Measurements from ENCODE around the gene CARF.
"Not testable (repeated sequence)": the region's sequence is repeated elsewhere in the genome, so short reads cannot be mapped to it uniquely, and the experiment has no call there.

The CARF gene, protein sequence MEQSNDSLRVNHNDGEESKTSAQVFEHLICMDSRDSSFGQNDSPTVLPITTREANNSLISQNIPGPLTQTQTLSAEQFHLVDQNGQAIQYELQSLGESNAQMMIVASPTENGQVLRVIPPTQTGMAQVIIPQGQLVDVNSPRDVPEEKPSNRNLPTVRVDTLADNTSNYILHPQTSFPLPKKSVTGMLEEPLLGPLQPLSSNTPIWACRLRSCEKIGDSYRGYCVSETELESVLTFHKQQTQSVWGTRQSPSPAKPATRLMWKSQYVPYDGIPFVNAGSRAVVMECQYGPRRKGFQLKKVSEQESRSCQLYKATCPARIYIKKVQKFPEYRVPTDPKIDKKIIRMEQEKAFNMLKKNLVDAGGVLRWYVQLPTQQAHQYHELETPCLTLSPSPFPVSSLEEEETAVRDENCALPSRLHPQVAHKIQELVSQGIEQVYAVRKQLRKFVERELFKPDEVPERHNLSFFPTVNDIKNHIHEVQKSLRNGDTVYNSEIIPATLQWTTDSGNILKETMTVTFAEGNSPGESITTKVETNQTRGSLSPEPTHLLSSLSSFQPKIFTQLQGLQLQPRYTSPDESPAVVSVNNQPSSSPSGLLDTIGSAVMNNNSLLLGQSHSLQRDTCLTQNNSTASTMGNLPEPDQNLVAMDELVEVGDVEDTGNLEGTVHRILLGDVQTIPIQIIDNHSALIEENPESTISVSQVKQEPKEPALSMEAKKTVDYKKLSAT

GRCh38 chr2:202911512-202912341, at the start of gene CARF, which contains the start of gene WDR12:
Gene CARF (plus strand): TSS chr2:202912275. CDS start chr2:202941903, 29,628 bp downstream.
Gene WDR12 (minus strand): TSS chr2:202911673. CDS start chr2:202911476, 197 bp downstream.
- in situ Hi-C loops (cut with MboI; ENCODE audit: low sequenced_read_pairs), result no loop called here

GRCh38 chr2:202870431-202871299, 41.4 kb upstream of the CARF start:
- in situ Hi-C loops (cut with MboI; ENCODE audit: low sequenced_read_pairs), result no loop called here

DNA sequence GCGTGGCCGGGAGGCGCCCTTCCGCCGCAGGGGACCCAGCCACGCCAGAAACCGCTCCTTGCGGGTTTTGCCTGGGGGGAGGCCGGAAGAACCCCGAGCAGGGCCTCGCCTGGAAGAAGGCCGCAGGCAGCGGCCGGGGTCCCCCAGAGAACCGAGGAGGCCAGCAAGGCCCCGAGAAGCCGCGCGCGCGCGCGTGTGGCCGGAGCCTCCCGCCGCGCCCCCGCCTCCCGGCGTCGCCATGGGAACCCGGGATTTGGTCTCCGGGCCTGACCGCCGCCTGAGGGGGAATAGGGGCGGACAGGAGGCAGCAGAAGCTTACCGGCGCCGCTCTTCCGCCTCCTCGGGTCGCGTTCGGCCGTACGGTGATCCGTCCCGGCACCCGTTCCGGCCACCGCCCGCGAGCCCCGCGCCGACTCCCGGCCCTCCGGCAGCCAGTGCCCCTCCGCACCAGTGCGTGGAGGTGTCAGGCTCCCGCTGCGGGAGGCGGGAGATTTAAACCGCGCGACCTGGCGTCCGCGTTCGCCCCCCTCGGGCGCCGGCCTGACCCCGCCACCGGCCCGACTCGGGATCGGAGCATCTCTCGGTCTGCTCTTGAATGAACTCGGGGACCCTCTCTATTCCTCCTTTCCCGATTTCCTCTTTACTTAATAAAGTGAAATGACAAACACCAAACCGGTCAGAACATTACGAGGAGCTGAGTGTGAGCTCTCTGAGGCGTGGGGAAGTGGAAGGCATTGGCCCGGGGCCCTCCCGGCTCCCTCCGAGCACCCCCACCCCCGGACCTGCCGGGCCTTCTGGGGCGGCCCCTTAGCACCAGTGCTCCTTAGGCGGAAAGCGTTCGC, 40.6 kb upstream of the CARF start, which contains the start of gene ICA1L:
TSS of gene ICA1L (minus strand) at position 467 of the 842 bp plus-strand sequence. CDS start 42,757 bp downstream, outside the sequence.
- in situ Hi-C loops (cut with MboI; ENCODE audit: low sequenced_read_pairs), result no loop called here

DNA sequence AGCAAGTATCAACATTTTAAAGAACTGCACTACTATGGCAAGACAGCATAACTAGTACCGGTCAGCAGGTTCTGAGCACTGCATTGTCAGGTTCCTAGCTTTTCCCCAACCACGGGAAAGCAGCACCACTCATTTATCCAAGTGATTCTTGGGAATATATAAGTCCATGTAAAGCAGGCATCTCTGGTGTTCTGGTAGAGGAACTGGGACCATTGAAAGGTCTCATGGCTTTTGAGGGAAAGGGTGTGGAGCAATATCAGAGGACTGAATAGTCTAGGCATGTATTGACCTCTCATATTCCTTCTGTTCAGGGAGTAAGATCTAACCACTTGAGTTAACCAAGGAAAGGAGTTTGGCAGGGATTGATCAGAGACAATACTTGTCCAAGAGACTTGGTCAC, 34.4 kb upstream of the CARF start:
- in situ Hi-C loops (cut with MboI; ENCODE audit: low sequenced_read_pairs), result no loop called here

DNA sequence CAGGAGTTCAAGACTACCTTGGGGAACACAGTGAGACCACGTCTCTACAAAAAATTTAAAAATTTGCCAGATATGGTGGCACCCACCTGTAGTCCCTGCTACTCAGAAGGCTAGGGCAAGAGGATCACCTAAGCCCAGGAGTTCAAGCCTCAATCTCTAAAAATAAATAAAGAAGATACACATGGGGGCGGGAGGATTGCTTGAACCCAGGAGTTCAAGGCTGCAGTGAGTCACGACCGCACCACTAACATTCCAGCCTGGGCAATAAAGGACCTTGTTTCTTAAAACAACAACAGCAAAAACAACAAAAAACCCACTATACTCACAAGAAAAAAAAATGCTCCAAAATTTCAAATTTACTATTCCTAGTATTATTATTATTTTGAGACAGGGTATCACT, 30.5 kb upstream of the CARF start:
- in situ Hi-C loops (cut with MboI; ENCODE audit: low sequenced_read_pairs), result no loop called here

GRCh38 chr2:202883987-202884675, 27.9 kb upstream of the CARF start:
- in situ Hi-C loops (cut with MboI; ENCODE audit: low sequenced_read_pairs), result no loop called here

DNA sequence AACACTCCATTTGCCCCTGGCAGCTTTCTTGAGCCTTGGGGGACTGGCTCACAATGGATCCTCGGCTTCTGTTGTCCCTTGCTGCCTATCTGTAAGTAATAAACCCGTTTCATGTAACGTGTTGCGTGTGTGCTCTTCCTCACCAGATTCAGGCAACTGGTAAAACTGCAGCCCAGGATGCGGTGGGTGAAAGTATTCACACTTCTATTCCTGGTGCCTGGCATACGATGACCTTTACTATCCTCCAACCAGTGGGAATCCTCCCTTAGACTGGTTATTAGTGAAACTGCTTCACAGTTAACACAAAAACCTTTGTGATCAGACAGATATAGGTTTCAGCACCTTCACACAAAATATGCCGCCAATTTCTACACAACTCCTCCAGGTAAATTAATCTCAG, 26.9 kb upstream of the CARF start:
- in situ Hi-C loops (cut with MboI; ENCODE audit: low sequenced_read_pairs), result no loop called here

GRCh38 chr2:202905507-202905906, 6.6 kb upstream of the CARF start:
- in situ Hi-C loops (cut with MboI; ENCODE audit: low sequenced_read_pairs), result not testable (repeated sequence)

DNA sequence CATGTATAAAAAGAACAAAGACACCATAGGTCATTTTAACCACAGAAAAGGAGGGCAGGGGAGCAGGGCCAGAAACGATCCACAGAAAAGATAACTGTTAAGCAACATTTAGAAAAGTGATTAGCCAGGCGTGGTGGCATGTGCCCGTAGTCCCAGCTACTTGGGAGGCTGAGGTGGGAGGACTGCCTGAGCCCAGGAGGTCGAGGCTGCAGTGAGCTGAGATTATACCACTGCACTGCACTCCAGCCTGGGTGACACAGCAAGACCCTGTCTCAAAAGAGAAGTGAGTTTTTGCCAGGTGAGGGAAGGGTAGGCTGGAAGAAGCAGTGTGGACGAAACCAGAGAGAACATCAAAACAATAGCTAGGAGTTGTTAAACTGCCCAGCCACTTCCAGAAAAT, 3.9 kb upstream of the CARF start:
- in situ Hi-C loops (cut with MboI; ENCODE audit: low sequenced_read_pairs), result no loop called here

DNA sequence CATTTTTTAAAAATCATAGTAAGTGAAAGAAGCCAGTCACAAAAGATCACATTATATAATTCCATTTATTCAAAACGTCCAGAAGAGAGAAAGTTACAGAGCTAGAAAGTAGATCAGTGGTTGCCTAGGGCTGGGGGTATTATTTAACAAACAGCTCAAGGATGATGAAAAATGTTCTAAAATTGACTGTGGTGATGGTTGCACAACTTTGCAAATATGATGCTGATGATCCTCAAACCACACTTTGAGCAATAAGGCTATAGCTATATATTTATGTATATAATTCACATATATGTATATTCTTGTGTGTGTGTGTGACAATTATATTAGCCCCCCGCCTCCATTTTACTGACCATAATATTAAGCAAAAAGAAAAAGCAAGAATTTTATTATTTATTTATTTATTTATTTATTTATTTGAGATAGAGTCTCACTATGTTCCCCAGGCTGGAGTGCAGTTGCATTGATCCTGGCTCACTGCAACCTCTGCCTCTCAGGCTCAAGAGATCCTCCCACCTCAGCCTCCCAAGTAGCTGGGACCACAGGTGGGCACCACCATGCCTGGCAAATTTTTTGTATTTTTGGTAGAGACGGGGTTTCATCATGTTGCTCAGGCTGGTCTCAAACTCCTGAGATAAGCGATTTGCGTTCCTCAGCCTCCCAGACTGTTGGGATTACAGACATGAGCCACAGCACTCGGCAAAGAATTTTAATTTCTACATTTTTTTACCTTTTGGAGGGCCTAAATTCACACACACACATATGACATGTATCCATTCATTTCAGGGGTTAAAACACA, 2.5 kb upstream of the CARF start:
- in situ Hi-C loops (cut with MboI; ENCODE audit: low sequenced_read_pairs), result no loop called here

- in situ Hi-C loops (cut with MboI; ENCODE audit: low sequenced_read_pairs), result not testable (repeated sequence)
Measured at GRCh38 chr2:202910250-202910649, 1.8 kb upstream of the CARF start.

DNA sequence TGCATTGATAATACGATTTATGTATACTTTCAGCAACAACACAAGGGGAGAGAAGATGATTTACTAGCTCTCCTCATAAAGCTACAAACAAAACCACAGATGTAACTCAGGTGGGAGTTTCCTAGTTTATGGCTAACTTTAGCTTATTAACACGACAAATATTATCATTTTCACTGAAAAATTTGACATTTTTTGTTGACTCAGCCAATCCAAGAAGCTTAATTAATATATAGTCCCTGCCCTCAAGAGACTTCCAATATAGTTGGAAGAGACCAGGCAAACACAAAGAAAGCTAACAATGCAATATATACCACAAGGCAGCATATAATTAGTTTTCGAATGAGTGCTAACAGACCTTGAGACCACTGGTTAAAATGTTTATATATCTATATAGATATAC, 1.4 kb upstream of the CARF start:
- in situ Hi-C loops (cut with MboI; ENCODE audit: low sequenced_read_pairs), result no loop called here

GRCh38 chr2:202911203-202911511, 918 bp upstream of the CARF start:
- in situ Hi-C loops (cut with MboI; ENCODE audit: low sequenced_read_pairs), result no loop called here

- in situ Hi-C loops (cut with MboI; ENCODE audit: low sequenced_read_pairs), result not testable (repeated sequence)
Measured at GRCh38 chr2:202912342-202913201, 497 bp downstream of the CARF start.

DNA sequence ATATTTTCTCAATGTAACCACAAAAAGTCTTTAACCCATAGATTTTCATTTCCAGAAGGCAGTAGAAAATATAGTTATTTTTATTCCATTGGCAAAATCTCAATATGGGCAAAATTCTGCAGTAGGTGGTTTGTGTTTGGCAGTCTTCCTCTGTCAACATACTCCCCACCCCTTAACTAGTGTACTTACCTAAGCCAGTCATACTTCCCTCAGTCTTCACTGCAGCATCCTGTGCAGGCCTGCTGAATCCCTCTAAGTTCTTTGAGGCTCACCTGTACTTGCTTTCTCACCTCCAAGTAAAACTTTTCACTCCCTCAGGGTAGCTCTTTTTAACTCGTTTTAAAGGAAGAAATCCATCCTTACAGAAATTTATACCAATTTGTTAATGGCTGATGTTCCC, 6.8 kb downstream of the CARF start:
- in situ Hi-C loops (cut with MboI; ENCODE audit: low sequenced_read_pairs), result no loop called here

- in situ Hi-C loops (cut with MboI; ENCODE audit: low sequenced_read_pairs), result no loop called here
Measured at GRCh38 chr2:202932425-202933138, 20.5 kb downstream of the CARF start.

DNA sequence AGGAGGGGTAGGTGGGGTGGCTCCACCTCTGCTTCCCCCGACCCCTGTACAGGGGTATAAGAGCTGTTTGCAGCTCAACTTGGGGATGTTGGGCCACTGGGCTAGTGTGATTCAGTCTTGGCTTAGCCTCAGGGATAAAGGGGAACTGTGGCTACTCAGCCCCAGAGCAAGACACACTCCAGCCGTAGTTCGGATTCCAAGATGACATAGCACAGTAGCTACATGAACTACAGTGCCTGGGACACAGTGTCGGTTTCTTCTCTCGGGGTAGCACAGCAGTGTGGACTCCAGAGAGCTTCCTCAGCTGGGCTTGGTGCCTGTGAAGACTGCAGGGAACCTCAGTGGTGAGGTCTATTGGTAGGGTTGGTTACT, 21.1 kb downstream of the CARF start:
- in situ Hi-C loops (cut with MboI; ENCODE audit: low sequenced_read_pairs), result no loop called here
